Measurements from ENCODE around the gene CEP43.

The CEP43 gene

DNA sequence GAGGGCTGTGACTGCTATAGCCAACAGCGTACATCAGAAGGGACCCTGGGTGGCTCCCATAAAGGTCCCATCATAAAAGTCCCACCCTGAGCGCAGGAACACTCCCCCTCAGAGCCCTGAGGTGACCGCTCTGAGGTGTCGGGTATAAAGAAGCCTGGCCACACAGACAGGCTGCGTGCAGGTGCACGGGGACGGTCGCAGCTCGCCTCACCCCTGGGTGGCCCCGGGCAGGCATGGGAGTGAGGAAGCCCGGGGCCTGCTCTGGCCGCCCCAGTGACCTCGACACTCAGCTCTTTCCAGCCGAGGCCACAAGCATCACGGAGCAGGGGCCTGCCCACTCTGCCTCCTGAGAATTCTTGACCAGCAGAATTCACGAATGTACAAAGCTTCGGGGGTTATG lies 28.4 kb upstream of the CEP43 start:
- Histone ChIP-seq H3K27me3 (ENCODE audit: control insufficient read depth, insufficient read depth, low read length) (no peaks in the 10 kb centered on the region), H3K27ac (ENCODE audit: low read depth, low read length) (no peak overlapping the region), H3K9me3 (ENCODE audit: control insufficient read depth, insufficient read depth, low read depth, low read length) (peaks cover 21% of the 10 kb centered on the region; the same call in 1 of the 2 replicates), H3K36me3 (ENCODE audit: control insufficient read depth, insufficient read depth, low read length) (peaks cover 4% of the 10 kb centered on the region; the same call in 1 of the 2 replicates), H3K9ac (ENCODE audit: low read length) (no peak overlapping the region), H3K4me1 (ENCODE audit: control insufficient read depth, insufficient read depth, low read length) (peaks cover 12% of the 10 kb centered on the region; the same call in 1 of the 2 replicates), H3K4me3 (ENCODE audit: low read depth, low read length) (no peak overlapping the region)

DNA sequence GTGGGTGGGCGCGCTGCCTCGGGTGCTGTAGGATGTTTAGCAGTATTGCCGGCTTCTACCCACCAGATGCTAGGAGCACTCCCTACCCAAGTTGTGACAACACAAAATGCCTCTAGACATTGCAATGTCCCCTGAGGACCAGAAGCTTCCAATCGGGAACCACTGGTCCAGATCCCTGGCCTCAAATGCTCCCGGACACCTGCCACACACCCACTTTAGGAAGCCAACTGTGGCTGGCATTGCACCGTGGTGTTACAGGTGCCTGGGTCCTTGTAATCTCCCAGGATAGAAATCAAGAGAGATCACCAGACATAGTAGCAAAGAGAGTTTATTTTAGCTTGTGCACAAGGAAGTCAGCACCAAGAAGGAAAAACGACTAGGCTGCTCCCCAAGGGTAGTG lies 27.9 kb upstream of the CEP43 start:
- no peak overlapping the region for H3K27ac ChIP-seq (ENCODE audit: low read depth, low read length)
- peaks cover 7% of the 10 kb centered on the region; the same call in 1 of the 2 replicates for H3K36me3 ChIP-seq (ENCODE audit: control insufficient read depth, insufficient read depth, low read length)
- H3K4me3 ChIP-seq (ENCODE audit: low read depth, low read length): no peak overlapping the region
- H3K9ac ChIP-seq (ENCODE audit: low read length): no peak overlapping the region
- H3K27me3 ChIP-seq (ENCODE audit: control insufficient read depth, insufficient read depth, low read length): no peaks in the 10 kb centered on the region
- H3K4me1 ChIP-seq (ENCODE audit: control insufficient read depth, insufficient read depth, low read length): peaks cover 12% of the 10 kb centered on the region; the same call in 1 of the 2 replicates
- peaks cover 17% of the 10 kb centered on the region; the same call in 1 of the 2 replicates for H3K9me3 ChIP-seq (ENCODE audit: control insufficient read depth, insufficient read depth, low read depth, low read length)

- H3K27ac ChIP-seq (ENCODE audit: low read depth, low read length): no peak overlapping the region
- peaks cover 11% of the 10 kb centered on the region; the same call in 1 of the 2 replicates for H3K9me3 ChIP-seq (ENCODE audit: control insufficient read depth, insufficient read depth, low read depth, low read length)
- no peak overlapping the region for H3K4me3 ChIP-seq (ENCODE audit: low read depth, low read length)
- H3K4me1 ChIP-seq (ENCODE audit: control insufficient read depth, insufficient read depth, low read length): peaks cover 12% of the 10 kb centered on the region; the same call in 1 of the 2 replicates
- H3K27me3 ChIP-seq (ENCODE audit: control insufficient read depth, insufficient read depth, low read length): no peaks in the 10 kb centered on the region
- no peak overlapping the region for H3K9ac ChIP-seq (ENCODE audit: low read length)
- H3K36me3 ChIP-seq (ENCODE audit: control insufficient read depth, insufficient read depth, low read length): peaks cover 7% of the 10 kb centered on the region; the same call in 1 of the 2 replicates
These were observed 27.1 kb upstream of the CEP43 start for GRCh38 chr6:166972101-166972500.

DNA sequence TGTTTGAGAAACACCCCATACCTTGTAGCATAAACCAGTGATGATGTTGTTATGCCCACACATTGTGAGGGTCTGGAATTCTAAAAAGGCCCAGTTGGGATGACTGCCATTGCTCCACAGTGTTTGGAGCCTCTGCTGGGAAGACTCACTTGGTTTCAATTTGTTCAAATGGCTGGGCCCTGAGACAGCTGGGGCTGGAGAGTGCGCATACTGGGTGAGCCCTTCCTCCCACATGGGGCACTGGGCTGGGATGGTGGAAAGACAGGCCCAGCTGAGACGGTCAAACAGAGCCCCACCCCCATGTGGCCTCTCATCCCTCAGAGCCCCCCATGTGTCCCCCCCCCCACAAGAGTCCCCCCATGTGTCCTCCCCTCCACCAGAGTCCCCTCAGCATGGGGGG lies 22.6 kb upstream of the CEP43 start:
- H3K9ac ChIP-seq (ENCODE audit: low read length): no peak overlapping the region
- no peak overlapping the region for H3K27ac ChIP-seq (ENCODE audit: low read depth, low read length)
- H3K9me3 ChIP-seq (ENCODE audit: control insufficient read depth, insufficient read depth, low read depth, low read length): 0 out of 2 replicates have a peak, but pooled peaks cover 2% of the 10 kb centered on the region
- no peak overlapping the region for H3K4me3 ChIP-seq (ENCODE audit: low read depth, low read length)
- H3K4me1 ChIP-seq (ENCODE audit: control insufficient read depth, insufficient read depth, low read length): peaks cover 12% of the 10 kb centered on the region; the same call in 1 of the 2 replicates
- no peaks in the 10 kb centered on the region for H3K27me3 ChIP-seq (ENCODE audit: control insufficient read depth, insufficient read depth, low read length)
- H3K36me3 ChIP-seq (ENCODE audit: control insufficient read depth, insufficient read depth, low read length): peaks cover 2% of the 10 kb centered on the region; the same call in 1 of the 2 replicates

- peaks cover 6% of the 10 kb centered on the region for H3K36me3 ChIP-seq (ENCODE audit: control insufficient read depth, insufficient read depth, low read length)
- H3K27me3 ChIP-seq (ENCODE audit: control insufficient read depth, insufficient read depth, low read length): no peaks in the 10 kb centered on the region
- H3K4me1 ChIP-seq (ENCODE audit: control insufficient read depth, insufficient read depth, low read length): 0 out of 2 replicates have a peak, but pooled peaks cover under 1% of the 10 kb centered on the region
- H3K27ac ChIP-seq (ENCODE audit: low read depth, low read length): no peak overlapping the region
- H3K4me3 ChIP-seq (ENCODE audit: low read depth, low read length): no peak overlapping the region
- H3K9me3 ChIP-seq (ENCODE audit: control insufficient read depth, insufficient read depth, low read depth, low read length): peaks cover 4% of the 10 kb centered on the region; the same call in 1 of the 2 replicates
- no peak overlapping the region for H3K9ac ChIP-seq (ENCODE audit: low read length)
These were observed 21.3 kb upstream of the CEP43 start for GRCh38 chr6:166977621-166978525.

DNA sequence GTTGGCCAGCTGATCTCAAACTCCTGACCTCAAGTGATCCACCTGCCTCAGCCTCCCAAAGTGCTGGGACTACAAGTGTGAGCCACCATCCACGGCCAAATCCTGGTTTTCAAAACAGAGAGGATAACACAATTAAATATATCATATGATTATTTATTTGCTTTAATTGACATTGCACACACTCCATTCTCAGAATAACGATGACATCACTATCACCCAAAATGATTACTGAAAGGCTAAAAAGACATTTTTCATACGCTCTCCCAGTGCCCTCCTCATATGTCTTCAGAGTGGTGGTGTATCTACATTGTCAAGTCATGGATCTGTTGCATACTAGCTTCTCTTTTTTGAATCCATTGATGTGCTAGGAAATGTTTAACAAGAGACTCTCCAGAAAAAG lies 18.5 kb upstream of the CEP43 start:
- Histone ChIP-seq H3K9ac (ENCODE audit: low read length) (no peak overlapping the region), H3K4me3 (ENCODE audit: low read depth, low read length) (no peak overlapping the region), H3K36me3 (ENCODE audit: control insufficient read depth, insufficient read depth, low read length) (peaks cover 19% of the 10 kb centered on the region), H3K4me1 (ENCODE audit: control insufficient read depth, insufficient read depth, low read length) (no peaks in the 10 kb centered on the region), H3K27me3 (ENCODE audit: control insufficient read depth, insufficient read depth, low read length) (no peaks in the 10 kb centered on the region), H3K27ac (ENCODE audit: low read depth, low read length) (no peak overlapping the region), H3K9me3 (ENCODE audit: control insufficient read depth, insufficient read depth, low read depth, low read length) (peaks cover 12% of the 10 kb centered on the region; the same call in 1 of the 2 replicates)

GRCh38 chr6:166987448-166987847 lies 11.7 kb upstream of the CEP43 start:
- Histone ChIP-seq H3K9ac (ENCODE audit: low read length) (no peak overlapping the region), H3K36me3 (ENCODE audit: control insufficient read depth, insufficient read depth, low read length) (peaks cover 25% of the 10 kb centered on the region), H3K4me3 (ENCODE audit: low read depth, low read length) (no peak overlapping the region), H3K4me1 (ENCODE audit: control insufficient read depth, insufficient read depth, low read length) (peaks cover 11% of the 10 kb centered on the region), H3K9me3 (ENCODE audit: control insufficient read depth, insufficient read depth, low read depth, low read length) (peaks cover 10% of the 10 kb centered on the region; the same call in 1 of the 2 replicates), H3K27ac (ENCODE audit: low read depth, low read length) (no peak overlapping the region), H3K27me3 (ENCODE audit: control insufficient read depth, insufficient read depth, low read length) (no peaks in the 10 kb centered on the region)

GRCh38 chr6:166987930-166988329 lies 11.3 kb upstream of the CEP43 start:
- peaks cover 11% of the 10 kb centered on the region for H3K4me1 ChIP-seq (ENCODE audit: control insufficient read depth, insufficient read depth, low read length)
- no peaks in the 10 kb centered on the region for H3K27me3 ChIP-seq (ENCODE audit: control insufficient read depth, insufficient read depth, low read length)
- H3K9ac ChIP-seq (ENCODE audit: low read length): no peak overlapping the region
- peaks cover 8% of the 10 kb centered on the region; the same call in 1 of the 2 replicates for H3K9me3 ChIP-seq (ENCODE audit: control insufficient read depth, insufficient read depth, low read depth, low read length)
- no peak overlapping the region for H3K27ac ChIP-seq (ENCODE audit: low read depth, low read length)
- no peak overlapping the region for H3K4me3 ChIP-seq (ENCODE audit: low read depth, low read length)
- H3K36me3 ChIP-seq (ENCODE audit: control insufficient read depth, insufficient read depth, low read length): peaks cover 24% of the 10 kb centered on the region

- H3K27ac ChIP-seq (ENCODE audit: low read depth, low read length): no peak overlapping the region
- peaks cover 11% of the 10 kb centered on the region for H3K4me1 ChIP-seq (ENCODE audit: control insufficient read depth, insufficient read depth, low read length)
- no peak overlapping the region for H3K4me3 ChIP-seq (ENCODE audit: low read depth, low read length)
- peaks cover 8% of the 10 kb centered on the region; the same call in 1 of the 2 replicates for H3K9me3 ChIP-seq (ENCODE audit: control insufficient read depth, insufficient read depth, low read depth, low read length)
- H3K27me3 ChIP-seq (ENCODE audit: control insufficient read depth, insufficient read depth, low read length): no peaks in the 10 kb centered on the region
- H3K36me3 ChIP-seq (ENCODE audit: control insufficient read depth, insufficient read depth, low read length): peaks cover 22% of the 10 kb centered on the region
- H3K9ac ChIP-seq (ENCODE audit: low read length): no peak overlapping the region
These were observed 10.5 kb upstream of the CEP43 start for GRCh38 chr6:166988674-166989201.

DNA sequence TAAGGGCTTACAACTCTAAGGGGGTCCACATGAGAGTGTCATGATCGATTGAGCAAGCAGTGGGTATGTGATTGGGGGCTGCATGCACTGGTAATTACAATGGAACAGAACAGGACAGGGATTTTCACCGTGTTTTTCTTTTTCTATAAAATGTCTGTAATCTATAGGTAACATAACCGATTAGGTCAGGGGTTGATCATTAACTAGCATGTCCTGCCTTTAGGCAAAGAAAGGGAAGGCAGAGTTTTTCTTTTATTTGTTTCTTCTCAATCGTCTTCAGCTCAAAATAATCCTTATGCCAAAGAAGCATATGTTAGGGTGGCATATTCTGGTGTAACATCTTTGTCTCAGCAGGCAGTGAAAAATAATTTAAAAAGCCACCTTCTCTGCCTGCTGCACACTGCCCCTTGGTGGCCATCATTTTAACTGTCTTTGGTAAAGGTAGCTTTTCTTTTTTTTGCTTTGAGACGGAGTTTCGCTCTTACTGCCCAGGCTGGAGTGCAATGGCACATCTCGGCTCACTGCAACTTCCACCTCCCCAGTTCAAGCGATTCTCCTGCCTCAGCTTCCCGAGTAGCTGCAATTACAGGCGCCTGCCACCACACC lies 9.7 kb upstream of the CEP43 start:
- Histone ChIP-seq H3K27me3 (ENCODE audit: control insufficient read depth, insufficient read depth, low read length) (no peaks in the 10 kb centered on the region), H3K9ac (ENCODE audit: low read length) (no peak overlapping the region), H3K27ac (ENCODE audit: low read depth, low read length) (no peak overlapping the region), H3K4me3 (ENCODE audit: low read depth, low read length) (no peak overlapping the region), H3K9me3 (ENCODE audit: control insufficient read depth, insufficient read depth, low read depth, low read length) (peaks cover 8% of the 10 kb centered on the region; the same call in 1 of the 2 replicates), H3K36me3 (ENCODE audit: control insufficient read depth, insufficient read depth, low read length) (peaks cover 24% of the 10 kb centered on the region), H3K4me1 (ENCODE audit: control insufficient read depth, insufficient read depth, low read length) (peaks cover 11% of the 10 kb centered on the region)
